Choroid plexus epithelial cell (primary cell): ENCODE measurements around the gene HOXA10.

Experiments used
- DNase-seq: peaks from one replicate; pipeline ENCODE4 v3.0.0-alpha.2; 2010; ENCODE audit warnings: low read depth
- H3K4me3 ChIP-seq: 2 replicates; pipeline ENCODE4 v1.5.1; 2011; ENCODE audit warnings: low read depth, mild to moderate bottlenecking, control low read depth, low read length, moderate library complexity
- CTCF ChIP-seq: conservative IDR thresholded peaks from 2 replicates; pipeline ENCODE4 v1.5.1; 2011; ENCODE audit warnings: low read depth, mild to moderate bottlenecking, control low read depth, inconsistent platforms, low read length, moderate library complexity

Gene HOXA10

DNA sequence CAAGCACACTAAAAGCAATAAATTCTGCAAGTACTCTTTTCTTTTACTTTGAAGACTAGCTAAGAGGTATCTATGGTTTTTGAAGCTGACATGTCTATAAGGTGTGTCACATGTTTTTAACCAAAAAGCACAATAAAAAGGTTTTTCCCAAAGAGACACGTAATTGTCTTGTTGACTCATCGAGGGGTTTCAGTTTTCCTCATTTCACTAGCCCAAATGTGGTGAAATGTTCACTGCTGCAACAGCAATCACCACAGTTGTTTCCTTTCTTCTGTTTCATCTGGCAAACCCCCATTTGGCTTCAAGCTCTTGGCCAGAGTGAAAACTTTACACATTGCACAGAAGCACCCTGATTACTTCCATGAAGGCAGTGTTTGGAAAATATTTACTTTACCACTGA lies 39.7 kb downstream of the HOXA10 start:
- no peak for DNase-seq
- H3K4me3 ChIP-seq: no peak overlapping the region
- TF ChIP-seq CTCF: no peak

GRCh38 chr7:27133409-27134231 lies 40.5 kb downstream of the HOXA10 start:
- TF ChIP-seq CTCF: no peak
- DNase-seq: no peak
- H3K4me3 ChIP-seq: no peak overlapping the region

DNA sequence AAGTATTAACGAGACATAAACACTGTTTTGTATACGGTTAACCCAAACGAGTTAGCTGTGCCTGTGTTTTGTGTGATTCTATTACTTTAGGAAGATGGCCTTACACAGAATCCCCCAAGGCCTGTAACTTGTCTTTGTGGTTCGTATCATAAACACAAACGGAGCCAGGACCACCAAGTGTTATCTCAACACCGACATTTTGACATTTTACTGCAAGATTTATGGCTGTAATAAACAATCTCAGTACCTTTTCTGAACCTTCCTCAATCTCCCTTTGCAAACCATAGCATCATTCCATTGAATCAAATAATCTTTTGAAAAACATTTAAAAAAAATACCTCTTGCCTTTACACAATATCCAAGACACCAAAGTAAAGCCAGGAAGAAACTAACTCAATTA lies 41.1 kb downstream of the HOXA10 start:
- H3K4me3 ChIP-seq: no peak overlapping the region
- TF ChIP-seq CTCF: no peak
- DNase-seq: no peak

DNA sequence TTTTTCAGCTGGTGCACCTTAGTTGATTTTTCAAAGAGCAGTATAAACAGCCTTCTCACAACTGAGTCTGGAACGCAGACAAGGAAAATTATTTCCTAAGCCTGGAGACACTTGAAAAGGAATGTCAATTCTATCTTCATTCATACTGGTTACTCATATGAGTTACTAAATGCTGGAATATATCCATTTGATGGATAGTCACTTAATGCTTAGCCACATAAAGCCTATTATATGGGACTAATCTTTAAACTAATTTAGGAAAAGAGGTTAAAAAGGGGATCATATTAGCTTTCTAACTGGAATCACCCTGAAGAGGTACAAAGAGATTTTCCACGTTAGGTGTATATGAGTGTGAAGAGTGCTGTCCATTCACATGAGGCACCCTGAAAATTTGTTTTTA lies 41.9 kb downstream of the HOXA10 start:
- H3K4me3 ChIP-seq: no peak overlapping the region
- TF ChIP-seq CTCF: no peak
- DNase-seq: no peak

DNA sequence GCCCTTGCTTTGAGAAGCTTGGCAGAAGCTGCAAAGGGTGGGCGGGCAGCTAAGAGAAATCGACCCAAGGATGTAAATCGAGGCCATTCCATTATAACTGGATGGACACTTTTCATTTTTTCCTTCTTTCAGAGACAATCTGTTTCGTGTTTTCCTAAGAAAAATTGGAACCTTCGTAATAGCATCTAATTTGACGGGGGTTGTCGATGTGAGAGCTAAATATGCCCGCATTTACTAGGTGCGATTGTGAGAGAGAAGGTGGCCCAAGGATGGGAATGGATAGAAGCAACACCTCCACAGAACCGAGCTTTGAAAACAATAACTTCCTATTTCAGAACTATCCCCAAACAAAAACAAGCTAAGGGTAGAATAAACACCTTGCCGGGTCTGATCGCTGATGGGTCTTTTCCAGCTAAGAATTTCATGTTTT lies 42.7 kb downstream of the HOXA10 start:
- no peak for TF ChIP-seq CTCF
- DNase-seq: no peak
- H3K4me3 ChIP-seq: no peak overlapping the region

GRCh38 chr7:27130540-27131389 lies 43.4 kb downstream of the HOXA10 start, which contains the start of gene HOXA4:
Gene HOXA4 (minus strand): TSS chr7:27130757. CDS start chr7:27130733, 24 bp downstream.
- DNase-seq: no peak
- TF ChIP-seq CTCF: no peak
- peak within 1 kb of the TSS; percentile 20 for H3K4me3 ChIP-seq
